ENCODE data around the gene SEMA4A. TPM values are rescaled to one million over a fixed set of nuclear protein-coding genes. Genes with fewer than 3 reads are reported as not detected.

SEMA4A gene
- total RNA-seq, 1 experiment from 2014 or later: 6.9 TPM

- no peaks in the 10 kb centered on the region for H3K9me3 Mint-ChIP-seq (ENCODE audit: low read depth, unreplicated experiment)
- H3K36me3 Mint-ChIP-seq (ENCODE audit: insufficient read depth, unreplicated experiment): no peaks in the 10 kb centered on the region
- no peak overlapping the region for H3K27ac Mint-ChIP-seq (ENCODE audit: unreplicated experiment)
- TF ChIP-seq, protein P1, sequence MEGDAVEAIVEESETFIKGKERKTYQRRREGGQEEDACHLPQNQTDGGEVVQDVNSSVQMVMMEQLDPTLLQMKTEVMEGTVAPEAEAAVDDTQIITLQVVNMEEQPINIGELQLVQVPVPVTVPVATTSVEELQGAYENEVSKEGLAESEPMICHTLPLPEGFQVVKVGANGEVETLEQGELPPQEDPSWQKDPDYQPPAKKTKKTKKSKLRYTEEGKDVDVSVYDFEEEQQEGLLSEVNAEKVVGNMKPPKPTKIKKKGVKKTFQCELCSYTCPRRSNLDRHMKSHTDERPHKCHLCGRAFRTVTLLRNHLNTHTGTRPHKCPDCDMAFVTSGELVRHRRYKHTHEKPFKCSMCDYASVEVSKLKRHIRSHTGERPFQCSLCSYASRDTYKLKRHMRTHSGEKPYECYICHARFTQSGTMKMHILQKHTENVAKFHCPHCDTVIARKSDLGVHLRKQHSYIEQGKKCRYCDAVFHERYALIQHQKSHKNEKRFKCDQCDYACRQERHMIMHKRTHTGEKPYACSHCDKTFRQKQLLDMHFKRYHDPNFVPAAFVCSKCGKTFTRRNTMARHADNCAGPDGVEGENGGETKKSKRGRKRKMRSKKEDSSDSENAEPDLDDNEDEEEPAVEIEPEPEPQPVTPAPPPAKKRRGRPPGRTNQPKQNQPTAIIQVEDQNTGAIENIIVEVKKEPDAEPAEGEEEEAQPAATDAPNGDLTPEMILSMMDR (IDR thresholded peaks at IDR 0.05; ENCODE audit: unreplicated experiment): no peak
- no peaks in the 10 kb centered on the region for H3K4me1 Mint-ChIP-seq (ENCODE audit: low read depth, unreplicated experiment)
- no TSS peak for BruUV-seq (replicated peaks)
- H3K4me3 Mint-ChIP-seq (ENCODE audit: low read depth, unreplicated experiment): no peak overlapping the region
- intact Hi-C loops (cut with micrococcal nuclease; ENCODE audit: unreplicated experiment): no loop called here
- peaks cover under 1% of the 10 kb centered on the region for H3K27me3 Mint-ChIP-seq (ENCODE audit: unreplicated experiment)
- CTCF ChIA-PET: no interaction called here
- DNase-seq: no peak
These were observed 7.4 kb downstream of the SEMA4A start for GRCh38 chr1:156160743-156161171.

- intact Hi-C loops (cut with micrococcal nuclease; ENCODE audit: unreplicated experiment): no loop called here
- Mint-ChIP-seq H3K4me1 (ENCODE audit: low read depth, unreplicated experiment) (no peaks in the 10 kb centered on the region), H3K27ac (ENCODE audit: unreplicated experiment) (no peak overlapping the region), H3K9me3 (ENCODE audit: low read depth, unreplicated experiment) (no peaks in the 10 kb centered on the region), H3K27me3 (ENCODE audit: unreplicated experiment) (no peaks in the 10 kb centered on the region), H3K36me3 (ENCODE audit: insufficient read depth, unreplicated experiment) (no peaks in the 10 kb centered on the region), H3K4me3 (ENCODE audit: low read depth, unreplicated experiment) (no peak overlapping the region)
- CTCF ChIA-PET: no interaction called here
- BruUV-seq (replicated peaks): no TSS peak
- no peak for DNase-seq
- TF ChIP-seq, protein P1 (IDR thresholded peaks at IDR 0.05; ENCODE audit: unreplicated experiment): no peak
These were observed 9.1 kb downstream of the SEMA4A start for GRCh38 chr1:156162430-156163037.

DNA sequence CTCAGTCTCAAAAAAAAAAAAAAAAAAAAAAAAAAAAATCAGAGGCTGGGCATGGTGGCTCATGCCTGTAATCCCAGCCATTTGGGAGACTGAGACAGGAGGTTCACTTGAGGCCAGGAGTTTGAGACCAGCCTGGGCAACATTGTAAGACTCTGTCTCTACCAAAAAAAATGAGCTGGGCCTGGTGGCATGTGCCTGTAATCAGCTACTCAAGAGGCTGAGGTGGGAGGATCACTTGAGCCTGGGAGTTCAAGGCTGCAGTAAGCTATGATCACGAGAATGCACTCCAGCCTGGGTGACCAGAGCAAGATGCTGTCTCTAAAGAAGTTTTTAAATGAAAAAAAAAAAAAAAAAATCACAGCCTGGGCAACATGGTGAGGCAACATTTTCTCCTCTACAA is 10.3 kb downstream of the SEMA4A start:
- intact Hi-C loops (cut with micrococcal nuclease; ENCODE audit: unreplicated experiment): no loop called here
- no peaks in the 10 kb centered on the region for H3K9me3 Mint-ChIP-seq (ENCODE audit: low read depth, unreplicated experiment)
- H3K4me1 Mint-ChIP-seq (ENCODE audit: low read depth, unreplicated experiment): no peaks in the 10 kb centered on the region
- CTCF ChIA-PET: interaction anchor here (0.6 to 0.8 kb wide), 4 partner anchors 10 to 120 kb away, joined by 3 to 9 read pairs (median 4); partner anchors contain the start of genes SEMA4A, SLC25A44 and TMEM79
- TF ChIP-seq, protein P1 (IDR thresholded peaks at IDR 0.05; ENCODE audit: unreplicated experiment): no peak
- H3K36me3 Mint-ChIP-seq (ENCODE audit: insufficient read depth, unreplicated experiment): no peaks in the 10 kb centered on the region
- no peak for DNase-seq
- no peak overlapping the region for H3K27ac Mint-ChIP-seq (ENCODE audit: unreplicated experiment)
- no TSS peak for BruUV-seq (replicated peaks)
- no peak overlapping the region for H3K4me3 Mint-ChIP-seq (ENCODE audit: low read depth, unreplicated experiment)
- no peaks in the 10 kb centered on the region for H3K27me3 Mint-ChIP-seq (ENCODE audit: unreplicated experiment)

GRCh38 chr1:156164125-156164831 is 10.9 kb downstream of the SEMA4A start:
- intact Hi-C loops (cut with micrococcal nuclease; ENCODE audit: unreplicated experiment): no loop called here
- no peaks in the 10 kb centered on the region for H3K4me1 Mint-ChIP-seq (ENCODE audit: low read depth, unreplicated experiment)
- no peaks in the 10 kb centered on the region for H3K9me3 Mint-ChIP-seq (ENCODE audit: low read depth, unreplicated experiment)
- TF ChIP-seq, protein P1 (IDR thresholded peaks at IDR 0.05; ENCODE audit: unreplicated experiment): no peak
- no peak for DNase-seq
- no peaks in the 10 kb centered on the region for H3K36me3 Mint-ChIP-seq (ENCODE audit: insufficient read depth, unreplicated experiment)
- no peak overlapping the region for H3K4me3 Mint-ChIP-seq (ENCODE audit: low read depth, unreplicated experiment)
- no peaks in the 10 kb centered on the region for H3K27me3 Mint-ChIP-seq (ENCODE audit: unreplicated experiment)
- no TSS peak for BruUV-seq (replicated peaks)
- H3K27ac Mint-ChIP-seq (ENCODE audit: unreplicated experiment): no peak overlapping the region
- CTCF ChIA-PET: interaction anchor here (0.6 to 0.8 kb wide), 4 partner anchors 11 to 120 kb away, joined by 3 to 9 read pairs (median 4); partner anchors contain the start of genes SEMA4A, SLC25A44 and TMEM79
